Mucosa of descending colon (tissue), 3 donors: ENCODE results near the gene MALT1. TPM values are rescaled to one million over a fixed set of nuclear protein-coding genes. Genes with fewer than 3 reads are reported as not detected.

Experiments
- ATAC-seq: fragments of 200-7000 bp; cut with Tn5 transposase; one replicate; pipeline ENCODE4 v1.9.1; 2020; ENCODE audit warnings: mild to moderate bottlenecking, moderate library complexity
- DNase-seq, 3 donors: peaks; one replicate each; pipeline ENCODE4 v3.0.0-alpha.2; 2020
- H3K36me3 ChIP-seq: fragments of 200-600 bp; one replicate; pipeline ENCODE4 v1.8.0; 2021; ENCODE audit warnings: low read depth, mild to moderate bottlenecking
- H3K4me1 ChIP-seq: fragments of 200-600 bp; one replicate; pipeline ENCODE4 v1.8.0; 2021; ENCODE audit warnings: low read depth, mild to moderate bottlenecking
- H3K4me3 ChIP-seq: fragments of 200-600 bp; one replicate; pipeline ENCODE4 v1.8.0; 2021; ENCODE audit warnings: mild to moderate bottlenecking
- H3K9me3 ChIP-seq: fragments of 200-600 bp; one replicate; pipeline ENCODE4 v1.8.0; 2021; ENCODE audit warnings: mild to moderate bottlenecking
- CTCF ChIP-seq: fragments of 200-600 bp; IDR thresholded peaks from one replicate; pipeline ENCODE4 v1.8.0; 2022; ENCODE audit warnings: antibody characterized with exemption, mild to moderate bottlenecking
- intact Hi-C, 2 donors: fragments of 100-400 bp; cut with DNase I in 1 of 2; cut with micrococcal nuclease in 1 of 2; formaldehyde crosslinking; loops; one replicate each; pipeline versions ENCODE4 v1.11.0 to v1.11.1; 2022; cut with DNase I, micrococcal nuclease
- total RNA-seq, 3 donors: library from RNA; stranded (reverse); fragmentation: NEBNext Ultra II Directional in 2 of 3; extraction: Animal tissue kit (Norgen Biotek cat#: 25700) in 2 of 3; gene quantifications; one replicate each; pipeline versions ENCODE4 v1.2.1 to v1.2.4, GENCODE V29; 2021 to 2023
- donor health status: DM: no; HTN: no; CAD: no; lungs with moderate emphysema.
- donor health status: DM: no; HTN: no; CAD: no.
- donor health status: DM: no; HTN: yes; CAD: no.

Gene MALT1
- total RNA-seq, 3 donors from 2014 or later: 19.5 to 23.4 (median 23.1) TPM

DNA sequence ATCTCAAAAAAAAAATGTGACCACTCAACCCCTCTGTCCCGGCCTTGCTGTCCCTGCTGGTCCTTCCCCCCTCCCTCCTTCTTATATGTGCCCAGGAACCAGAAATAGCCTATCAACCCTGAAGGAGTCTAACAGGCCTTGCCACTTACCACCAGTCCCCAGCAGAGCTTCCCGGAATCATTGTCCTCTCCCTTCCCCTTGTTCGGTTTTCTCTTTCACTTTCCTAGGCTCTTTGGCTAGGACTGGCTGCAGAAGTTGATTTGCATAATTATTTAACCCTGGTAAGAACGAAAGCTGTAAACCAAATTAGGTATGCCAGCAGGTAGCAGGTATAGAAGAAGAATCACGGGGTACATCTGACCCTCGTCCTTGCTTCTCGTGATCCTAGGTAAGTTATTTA, 120.8 kb downstream of the MALT1 start:
- no peak overlapping the region for H3K4me3 ChIP-seq
- ATAC-seq (peak; percentile 63), DNase-seq (no peak)
- no peaks in the 10 kb centered on the region for H3K36me3 ChIP-seq
- intact Hi-C loops: no loop called here
- H3K9me3 ChIP-seq: no peaks in the 10 kb centered on the region
- no peak for TF ChIP-seq CTCF
- H3K4me1 ChIP-seq: peaks cover 8% of the 10 kb centered on the region

GRCh38 chr18:58793361-58793760, 122.1 kb downstream of the MALT1 start:
- H3K36me3 ChIP-seq: no peaks in the 10 kb centered on the region
- no peak overlapping the region for H3K4me3 ChIP-seq
- peaks cover 8% of the 10 kb centered on the region for H3K4me1 ChIP-seq
- DNase-seq: no peak
- H3K9me3 ChIP-seq: no peaks in the 10 kb centered on the region
- intact Hi-C loops: no loop called here
- ATAC-seq: no peak
- TF ChIP-seq CTCF: no peak

- DNase-seq: no peak
- no peak for ATAC-seq
- intact Hi-C loops: no loop called here
Observed at GRCh38 chr18:58796220-58796619, 125.0 kb downstream of the MALT1 start.

GRCh38 chr18:58800582-58800981, 129.3 kb downstream of the MALT1 start:
- H3K4me1 ChIP-seq: no peaks in the 10 kb centered on the region
- TF ChIP-seq CTCF: no peak
- intact Hi-C loops: no loop called here
- no peak for DNase-seq
- no peaks in the 10 kb centered on the region for H3K9me3 ChIP-seq
- H3K36me3 ChIP-seq: no peaks in the 10 kb centered on the region
- H3K4me3 ChIP-seq: no peak overlapping the region
- ATAC-seq: peak; percentile 39

More at GRCh38 chr18:58796220-58796619, 125.0 kb downstream of the MALT1 start:
- H3K36me3 ChIP-seq: no peaks in the 10 kb centered on the region
- H3K4me3 ChIP-seq: no peak overlapping the region
- no peaks in the 10 kb centered on the region for H3K9me3 ChIP-seq
- no peak for TF ChIP-seq CTCF
- H3K4me1 ChIP-seq: no peaks in the 10 kb centered on the region

- intact Hi-C loops: no loop called here
- no peak for TF ChIP-seq CTCF
- ATAC-seq (no peak), DNase-seq (no peak)
- H3K4me1 ChIP-seq: no peaks in the 10 kb centered on the region
- no peaks in the 10 kb centered on the region for H3K9me3 ChIP-seq
- H3K36me3 ChIP-seq: no peaks in the 10 kb centered on the region
- H3K4me3 ChIP-seq: no peak overlapping the region
Observed at GRCh38 chr18:58802959-58803358, 131.7 kb downstream of the MALT1 start.

- ATAC-seq (no peak), DNase-seq (no peak)
- H3K9me3 ChIP-seq: no peaks in the 10 kb centered on the region
- H3K4me3 ChIP-seq: no peak overlapping the region
- no peaks in the 10 kb centered on the region for H3K4me1 ChIP-seq
- TF ChIP-seq CTCF: no peak
- no peaks in the 10 kb centered on the region for H3K36me3 ChIP-seq
- intact Hi-C loops: no loop called here
Observed at GRCh38 chr18:58803978-58804377, 132.7 kb downstream of the MALT1 start.
